Activated CD4-positive, alpha-beta T cell treated with anti-CD3 and anti-CD28 coated beads for 36 hours (primary cell): ENCODE measurements around the gene CAPZA2. TPM values are rescaled to one million over a fixed set of nuclear protein-coding genes. Genes with fewer than 3 reads are reported as not detected.
A peak's percentile ranks its signal among the peaks of the same experiment; 100 is the strongest.
"Not testable (repeated sequence)": the region's sequence is repeated elsewhere in the genome, so short reads cannot be mapped to it uniquely, and the experiment has no call there.

ENCODE experiments used
- ATAC-seq: fragments of 200-7000 bp; cut with Tn5 transposase; one replicate; pipeline ENCODE4 v1.10.0; 2021; ENCODE audit warnings: mild to moderate bottlenecking, moderate library complexity
- CTCF ChIA-PET: fragments of 350-600 bp; sonication (Branson Sonifier 250); formaldehyde crosslinking; loops from one replicate; lab custom pipeline; 2021; ENCODE audit warnings: antibody characterized with exemption; lab: Charles Lee
- POLR2A ChIA-PET: fragments of 350-600 bp; sonication (Branson Sonifier 250); formaldehyde crosslinking; loops from one replicate; lab custom pipeline; 2021; ENCODE audit warnings: antibody characterized with exemption, inconsistent platforms; lab: Charles Lee
- DNase-seq: peaks from one replicate; pipeline ENCODE4 v3.0.0-alpha.2; 2020
- H3K27ac Mint-ChIP-seq: one replicate; pipeline ENCODE4 v1.8.0; 2021; ENCODE audit warnings: mixed read lengths
- H3K27me3 Mint-ChIP-seq: one replicate; pipeline ENCODE4 v1.8.0; 2021; ENCODE audit warnings: mixed read lengths
- H3K36me3 Mint-ChIP-seq: one replicate; pipeline ENCODE4 v1.8.0; 2021; ENCODE audit warnings: low read depth, mixed read lengths
- H3K4me1 Mint-ChIP-seq: one replicate; pipeline ENCODE4 v1.8.0; 2021; ENCODE audit warnings: mixed read lengths
- H3K4me3 Mint-ChIP-seq: one replicate; pipeline ENCODE4 v1.8.0; 2021; ENCODE audit warnings: mild to moderate bottlenecking, moderate library complexity, mixed read lengths
- H3K9me3 Mint-ChIP-seq: one replicate; pipeline ENCODE4 v1.8.0; 2021; ENCODE audit warnings: low read depth, mixed read lengths
- intact Hi-C, 2 experiments: fragments of 100-400 bp; cut with DNase I in 1 of 2; cut with micrococcal nuclease in 1 of 2; formaldehyde crosslinking; loops; one replicate each; pipeline versions ENCODE4 v1.14.2 to v1.15.1; 2022 to 2024; cut with DNase I, micrococcal nuclease
- total RNA-seq, 2 experiments: library from RNA; stranded (reverse); gene quantifications; one replicate each; pipeline ENCODE4 v1.2.3, GENCODE V29; 2021

Gene CAPZA2
- total RNA-seq, 2 experiments from 2014 or later, result 173 to 262 TPM

GRCh38 chr7:116918704-116919103 lies 56.3 kb downstream of the CAPZA2 start:
- no peaks in the 10 kb centered on the region for H3K27me3 Mint-ChIP-seq
- ATAC-seq (no peak), DNase-seq (no peak)
- H3K4me3 Mint-ChIP-seq, result no peak overlapping the region
- H3K27ac Mint-ChIP-seq, result no peak overlapping the region
- CTCF ChIA-PET, result no interaction called here
- H3K4me1 Mint-ChIP-seq, result no peaks in the 10 kb centered on the region
- intact Hi-C loops, result loop anchor here in 1 of 2 experiments (10.0 kb wide), 1 partner anchor 54 kb away; the partner anchor contains the start of gene CAPZA2
- POLR2A ChIA-PET, result no interaction called here
- peaks cover 28% of the 10 kb centered on the region for H3K36me3 Mint-ChIP-seq
- no peaks in the 10 kb centered on the region for H3K9me3 Mint-ChIP-seq

- intact Hi-C loops, result no loop called here
- ATAC-seq, result no peak
- Mint-ChIP-seq H3K27ac (no peak overlapping the region), H3K4me3 (no peak overlapping the region), H3K36me3 (peaks cover 22% of the 10 kb centered on the region), H3K27me3 (no peaks in the 10 kb centered on the region), H3K9me3 (no peaks in the 10 kb centered on the region), H3K4me1 (no peaks in the 10 kb centered on the region)
- ChIA-PET POLR2A (no interaction called here), CTCF (interaction anchor here (0.6 kb wide), 1 partner anchor 39 kb away, joined by 7 read pairs; no protein-coding TSS in a partner anchor)
- no peak for DNase-seq
Measured at GRCh38 chr7:116920359-116920758, 58.0 kb downstream of the CAPZA2 start.

GRCh38 chr7:116922545-116922944 lies 60.2 kb downstream of the CAPZA2 start:
- intact Hi-C loops, result no loop called here
- DNase-seq (no peak), ATAC-seq (no peak)
- Mint-ChIP-seq H3K4me3 (no peak overlapping the region), H3K9me3 (no peaks in the 10 kb centered on the region), H3K27ac (no peak overlapping the region), H3K4me1 (no peaks in the 10 kb centered on the region), H3K27me3 (no peaks in the 10 kb centered on the region), H3K36me3 (peaks cover 13% of the 10 kb centered on the region)
- ChIA-PET POLR2A (no interaction called here), CTCF (interaction anchor here (1.6 to 2.0 kb wide), 2 partner anchors 10 to 203 kb away, joined by 4 to 7 read pairs; no protein-coding TSS in a partner anchor)

GRCh38 chr7:116924741-116925140 lies 62.4 kb downstream of the CAPZA2 start:
- H3K36me3 Mint-ChIP-seq, result peaks cover 3% of the 10 kb centered on the region
- no peaks in the 10 kb centered on the region for H3K9me3 Mint-ChIP-seq
- DNase-seq, result no peak
- ATAC-seq, result no peak
- no peaks in the 10 kb centered on the region for H3K4me1 Mint-ChIP-seq
- ChIA-PET POLR2A (no interaction called here), CTCF (interaction anchor here (1.0 to 1.8 kb wide), 3 partner anchors 11 to 205 kb away, joined by 3 to 5 read pairs (median 3); no protein-coding TSS in a partner anchor)
- H3K4me3 Mint-ChIP-seq, result no peak overlapping the region
- H3K27ac Mint-ChIP-seq, result no peak overlapping the region
- intact Hi-C loops, result no loop called here
- H3K27me3 Mint-ChIP-seq, result no peaks in the 10 kb centered on the region

- DNase-seq (no peak), ATAC-seq (no peak)
- POLR2A ChIA-PET, result no interaction called here
- intact Hi-C loops, result no loop called here
- no peaks in the 10 kb centered on the region for H3K36me3 Mint-ChIP-seq
- H3K4me1 Mint-ChIP-seq, result peaks cover 6% of the 10 kb centered on the region
- CTCF ChIA-PET, result interaction anchor here (0.8 to 6.9 kb wide), 6 partner anchors 12 to 197 kb away, joined by 4 to 83 read pairs (median 6); no protein-coding TSS in a partner anchor
- H3K27me3 Mint-ChIP-seq, result peaks cover 3% of the 10 kb centered on the region
- no peak overlapping the region for H3K4me3 Mint-ChIP-seq
- no peak overlapping the region for H3K27ac Mint-ChIP-seq
- H3K9me3 Mint-ChIP-seq, result no peaks in the 10 kb centered on the region
Measured at GRCh38 chr7:116929021-116929420, 66.6 kb downstream of the CAPZA2 start.

GRCh38 chr7:116929914-116930913 lies 67.8 kb downstream of the CAPZA2 start:
- Mint-ChIP-seq H3K27me3 (peaks cover 3% of the 10 kb centered on the region), H3K4me3 (no peak overlapping the region), H3K27ac (no peak overlapping the region), H3K4me1 (peaks cover 6% of the 10 kb centered on the region), H3K36me3 (no peaks in the 10 kb centered on the region), H3K9me3 (no peaks in the 10 kb centered on the region)
- ChIA-PET POLR2A (no interaction called here), CTCF (interaction anchor here (0.6 to 6.9 kb wide), 24 partner anchors 8 to 281 kb away, joined by 3 to 83 read pairs (median 4); no protein-coding TSS in a partner anchor)
- intact Hi-C loops, result loop anchor here (1.0 to 10.0 kb wide), 8 partner anchors 55 to 785 kb away; no protein-coding TSS in a partner anchor
- peak; percentile 85 for ATAC-seq
- peak; percentile 86 for DNase-seq

- H3K27ac Mint-ChIP-seq, result no peak overlapping the region
- peaks cover 6% of the 10 kb centered on the region for H3K4me1 Mint-ChIP-seq
- peaks cover 10% of the 10 kb centered on the region for H3K27me3 Mint-ChIP-seq
- ChIA-PET POLR2A (no interaction called here), CTCF (interaction anchor here (0.8 to 6.9 kb wide), 9 partner anchors 9 to 1221 kb away, joined by 3 to 83 read pairs (median 4); partner anchors contain the start of gene ST7)
- H3K4me3 Mint-ChIP-seq, result no peak overlapping the region
- no peaks in the 10 kb centered on the region for H3K36me3 Mint-ChIP-seq
- DNase-seq, result no peak
- no peaks in the 10 kb centered on the region for H3K9me3 Mint-ChIP-seq
- intact Hi-C loops, result loop anchor here (5.0 to 10.0 kb wide), 2 partner anchors 80 to 782 kb away; no protein-coding TSS in a partner anchor
- no peak for ATAC-seq
Measured at GRCh38 chr7:116932566-116932965, 70.2 kb downstream of the CAPZA2 start.

- H3K36me3 Mint-ChIP-seq, result no peaks in the 10 kb centered on the region
- peaks cover 6% of the 10 kb centered on the region for H3K4me1 Mint-ChIP-seq
- intact Hi-C loops, result loop anchor here (5.0 to 10.0 kb wide), 2 partner anchors 79 to 781 kb away; no protein-coding TSS in a partner anchor
- DNase-seq (no peak), ATAC-seq (no peak)
- no peak overlapping the region for H3K27ac Mint-ChIP-seq
- POLR2A ChIA-PET, result no interaction called here
- H3K27me3 Mint-ChIP-seq, result peaks cover 11% of the 10 kb centered on the region
- CTCF ChIA-PET, result interaction anchor here (0.7 to 6.9 kb wide), 5 partner anchors 10 to 193 kb away, joined by 3 to 83 read pairs (median 5); no protein-coding TSS in a partner anchor
- H3K4me3 Mint-ChIP-seq, result no peak overlapping the region
- no peaks in the 10 kb centered on the region for H3K9me3 Mint-ChIP-seq
Measured at GRCh38 chr7:116933465-116933864, 71.1 kb downstream of the CAPZA2 start.

- ChIA-PET CTCF (no interaction called here), POLR2A (no interaction called here)
- intact Hi-C loops, result loop anchor here (5.0 to 10.0 kb wide), 2 partner anchors 78 to 780 kb away; no protein-coding TSS in a partner anchor
- Mint-ChIP-seq H3K4me3 (no peak overlapping the region), H3K27me3 (peaks cover 11% of the 10 kb centered on the region), H3K36me3 (no peaks in the 10 kb centered on the region), H3K9me3 (no peaks in the 10 kb centered on the region), H3K4me1 (peaks cover 6% of the 10 kb centered on the region), H3K27ac (no peak overlapping the region)
- DNase-seq (no peak), ATAC-seq (no peak)
Measured at GRCh38 chr7:116934580-116934979, 72.2 kb downstream of the CAPZA2 start.

- H3K36me3 Mint-ChIP-seq, H3K4me1 Mint-ChIP-seq, H3K4me3 Mint-ChIP-seq, H3K27me3 Mint-ChIP-seq, H3K27ac Mint-ChIP-seq, ATAC-seq, POLR2A ChIA-PET, CTCF ChIA-PET, DNase-seq, H3K9me3 Mint-ChIP-seq: not testable (repeated sequence)
- intact Hi-C loops, result loop anchor here in 1 of 2 experiments (10.0 kb wide), 1 partner anchor 778 kb away; no protein-coding TSS in a partner anchor
Measured at GRCh38 chr7:116936844-116937243, 74.5 kb downstream of the CAPZA2 start.

GRCh38 chr7:116938678-116939077 lies 76.3 kb downstream of the CAPZA2 start:
- intact Hi-C loops, result loop anchor here in 1 of 2 experiments (10.0 kb wide), 1 partner anchor 776 kb away; no protein-coding TSS in a partner anchor

More at GRCh38 chr7:116938678-116939077, 76.3 kb downstream of the CAPZA2 start:
- Mint-ChIP-seq H3K36me3 (no peaks in the 10 kb centered on the region), H3K4me1 (no peaks in the 10 kb centered on the region), H3K27me3 (peaks cover 8% of the 10 kb centered on the region), H3K27ac (no peak overlapping the region), H3K4me3 (no peak overlapping the region), H3K9me3 (no peaks in the 10 kb centered on the region)
- POLR2A ChIA-PET, result no interaction called here
- CTCF ChIA-PET, result interaction anchor here (0.6 to 1.2 kb wide), 4 partner anchors 8 to 186 kb away, joined by 3 to 6 read pairs (median 4); no protein-coding TSS in a partner anchor
- ATAC-seq, result peak; percentile 55
- DNase-seq, result no peak
